Testis (tissue), 2 donors: ENCODE results near the gene NOS1AP.

Source experiments
- CTCF ChIP-seq, 3 experiments: fragments of 450-650 bp in 2 of 3; fragments of 200-600 bp in 1 of 3; sonication (generic) in 1 of 3; IDR thresholded peaks; one replicate each; pipeline ENCODE4 v1.5.1; 2016 to 2019; ENCODE audit warnings: antibody characterized with exemption in 3 of 3, mild to moderate bottlenecking in 2 of 3, moderate library complexity in 1 of 3
- POLR2A ChIP-seq: fragments of 450-650 bp; IDR thresholded peaks from one replicate; pipeline ENCODE4 v1.6.1; 2017; ENCODE audit warnings: antibody characterized with exemption, mild to moderate bottlenecking, moderate library complexity

- TF ChIP-seq CTCF (IDR thresholded peaks at IDR 0.05), result no peak
- no peak for TF ChIP-seq POLR2A
Observed at GRCh38 chr1:162364498-162364897, 295.0 kb downstream of the NOS1AP start.
